IPS-20b (cell line): ENCODE results near the gene EIF4E3.

Source experiments
- H3K27ac ChIP-seq: one replicate; pipeline ENCODE4 v1.5.1; 2013; ENCODE audit warnings: low read length
- H3K27me3 ChIP-seq: 2 replicates; pipeline ENCODE4 v1.6.1; 2013; ENCODE audit warnings: mild to moderate bottlenecking, low read length, inconsistent platforms; ENCODE audit not compliant: insufficient read depth
- H3K36me3 ChIP-seq: 2 replicates; pipeline ENCODE4 v1.6.1; 2013; ENCODE audit warnings: low read depth, mild to moderate bottlenecking, inconsistent platforms, low read length, moderate library complexity; ENCODE audit not compliant: insufficient read depth
- H3K4me1 ChIP-seq: 2 replicates; pipeline ENCODE4 v1.6.1; 2013; ENCODE audit warnings: mild to moderate bottlenecking, control low read depth, inconsistent platforms, low read length, moderate library complexity; ENCODE audit not compliant: insufficient read depth
- H3K4me3 ChIP-seq: 2 replicates; pipeline ENCODE4 v1.5.1; 2013; ENCODE audit warnings: mild to moderate bottlenecking, low read length, inconsistent platforms
- H3K9ac ChIP-seq: 2 replicates; pipeline ENCODE4 v1.6.1; 2013; ENCODE audit warnings: low read depth, mild to moderate bottlenecking, inconsistent platforms, low read length, moderate library complexity
- H3K9me3 ChIP-seq: 2 replicates; pipeline ENCODE4 v1.6.1; 2013; ENCODE audit warnings: mild to moderate bottlenecking, low read depth, low read length, inconsistent platforms; ENCODE audit not compliant: insufficient read depth

Gene EIF4E3

DNA sequence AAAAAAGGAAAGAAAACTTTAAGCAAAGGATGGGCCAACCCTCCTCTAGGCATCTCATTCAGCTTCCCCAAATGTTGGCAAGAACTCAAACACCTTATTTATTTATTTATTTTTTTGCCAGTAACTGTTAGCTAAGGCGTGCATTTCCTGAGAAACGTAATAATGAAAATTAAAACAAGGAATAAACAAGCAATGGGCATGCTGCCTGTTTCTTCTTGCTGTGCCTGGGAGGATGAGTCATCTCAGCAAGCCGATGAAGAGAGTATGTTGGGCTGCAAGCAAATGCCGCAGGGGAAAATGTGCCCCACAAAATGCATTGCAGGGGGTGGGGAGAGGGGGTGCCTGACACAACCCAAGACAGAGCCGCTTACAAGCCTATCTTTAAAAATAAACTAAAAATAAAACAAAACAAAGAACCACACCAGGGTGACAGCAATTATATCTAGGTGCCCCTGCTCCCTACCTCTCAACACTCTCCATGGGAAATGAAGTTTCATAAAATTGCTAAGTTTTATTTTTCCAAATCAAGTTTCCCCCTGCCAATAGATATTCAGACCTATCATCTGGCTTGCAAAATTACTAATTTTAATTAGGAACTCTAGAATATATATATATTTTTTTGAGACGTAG lies 40.3 kb downstream of the EIF4E3 start:
- Histone ChIP-seq H3K4me1 (peaks cover 31% of the 10 kb centered on the region), H3K27me3 (no peaks in the 10 kb centered on the region), H3K9me3 (no peaks in the 10 kb centered on the region), H3K36me3 (no peaks in the 10 kb centered on the region), H3K9ac (no peak overlapping the region), H3K27ac (no peak overlapping the region), H3K4me3 (no peak overlapping the region)

DNA sequence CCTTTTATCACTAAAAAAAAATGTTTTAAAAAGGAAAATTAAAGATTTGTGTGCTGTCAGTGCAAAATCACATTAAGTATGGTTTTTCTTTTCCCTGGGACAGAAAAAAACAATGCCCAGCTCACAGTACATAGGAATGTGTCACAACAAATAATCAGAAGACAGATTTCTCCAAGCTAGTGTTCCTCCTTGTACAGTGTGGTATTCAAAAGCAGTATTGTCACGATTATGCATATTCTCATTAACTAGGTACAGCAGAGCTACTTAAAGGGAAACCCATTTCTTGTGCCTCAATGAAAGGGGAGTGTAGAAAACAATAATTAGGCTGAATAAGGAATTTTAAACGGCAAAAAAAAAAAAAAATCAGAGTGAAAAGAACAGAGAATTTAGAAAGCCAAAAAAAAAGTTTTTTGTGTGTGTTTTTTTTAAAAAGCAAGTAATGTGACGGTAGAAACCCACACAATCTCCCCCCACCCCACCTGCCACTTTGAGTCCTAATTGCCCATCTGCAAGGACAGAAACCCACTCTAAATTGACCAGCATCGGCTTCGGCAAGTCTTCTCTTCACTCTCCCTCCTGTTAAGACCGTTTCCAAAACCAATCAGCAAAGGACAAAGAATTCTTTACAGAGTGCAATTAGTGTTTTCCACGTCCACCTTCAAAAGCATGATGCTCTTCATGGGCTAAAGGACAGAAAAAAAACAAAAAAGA lies 41.0 kb downstream of the EIF4E3 start:
- H3K27ac ChIP-seq, result no peak overlapping the region
- H3K4me1 ChIP-seq, result peaks cover 27% of the 10 kb centered on the region
- no peaks in the 10 kb centered on the region for H3K9me3 ChIP-seq

DNA sequence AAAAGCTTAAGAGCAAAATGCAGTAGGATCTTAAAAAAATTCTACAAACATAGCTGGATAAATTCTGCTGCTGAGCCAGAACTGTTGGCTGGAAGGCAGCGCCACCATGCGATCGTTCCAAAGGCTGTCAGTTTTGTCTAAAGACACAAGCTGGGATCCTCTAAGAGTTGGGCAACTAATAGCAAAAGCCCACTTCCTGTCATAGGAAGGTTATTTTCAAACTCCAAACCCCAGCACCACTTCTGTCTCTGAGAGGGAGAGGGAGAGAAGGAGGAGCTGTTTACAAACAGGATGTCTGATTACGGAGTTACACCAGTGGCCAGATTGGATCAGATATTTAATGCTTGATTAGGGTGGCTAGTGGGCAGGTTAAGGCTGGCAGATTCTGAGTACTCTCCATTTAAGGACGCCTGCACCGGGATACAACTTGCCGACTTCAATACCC lies 44.0 kb downstream of the EIF4E3 start:
- Histone ChIP-seq H3K4me1 (peaks cover 14% of the 10 kb centered on the region), H3K4me3 (no peak overlapping the region)

More for the DNA sequence above, 41.0 kb downstream of the EIF4E3 start:
- Histone ChIP-seq H3K4me3 (no peak overlapping the region), H3K9ac (no peak overlapping the region), H3K27me3 (no peaks in the 10 kb centered on the region), H3K36me3 (no peaks in the 10 kb centered on the region)

DNA sequence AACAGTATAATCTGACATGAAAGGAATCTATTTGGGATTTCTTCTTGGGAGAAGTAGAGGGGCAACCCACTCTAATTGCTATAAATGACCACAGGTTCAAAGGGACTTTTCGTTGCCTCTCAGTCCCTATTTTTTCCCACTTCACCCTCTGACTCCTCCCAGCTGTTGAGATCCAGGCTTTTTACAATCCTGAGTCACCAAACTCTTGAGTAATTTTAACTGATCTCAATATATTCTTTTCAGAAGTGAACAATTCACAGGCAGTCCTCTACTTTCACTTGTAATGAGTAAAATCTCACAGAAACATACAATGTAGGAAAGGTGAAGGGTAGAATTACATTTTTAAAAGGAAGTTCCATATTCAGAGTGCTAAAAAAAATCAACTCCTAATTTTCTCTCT lies 44.6 kb downstream of the EIF4E3 start:
- Histone ChIP-seq H3K27ac (no peak overlapping the region), H3K4me3 (no peak overlapping the region), H3K9ac (no peak overlapping the region), H3K36me3 (no peaks in the 10 kb centered on the region), H3K9me3 (no peaks in the 10 kb centered on the region), H3K4me1 (peaks cover 14% of the 10 kb centered on the region), H3K27me3 (no peaks in the 10 kb centered on the region)

More for the DNA sequence above, 44.0 kb downstream of the EIF4E3 start:
- no peak overlapping the region for H3K9ac ChIP-seq
- no peak overlapping the region for H3K27ac ChIP-seq
- no peaks in the 10 kb centered on the region for H3K9me3 ChIP-seq
- H3K36me3 ChIP-seq, result no peaks in the 10 kb centered on the region
- H3K27me3 ChIP-seq, result no peaks in the 10 kb centered on the region

DNA sequence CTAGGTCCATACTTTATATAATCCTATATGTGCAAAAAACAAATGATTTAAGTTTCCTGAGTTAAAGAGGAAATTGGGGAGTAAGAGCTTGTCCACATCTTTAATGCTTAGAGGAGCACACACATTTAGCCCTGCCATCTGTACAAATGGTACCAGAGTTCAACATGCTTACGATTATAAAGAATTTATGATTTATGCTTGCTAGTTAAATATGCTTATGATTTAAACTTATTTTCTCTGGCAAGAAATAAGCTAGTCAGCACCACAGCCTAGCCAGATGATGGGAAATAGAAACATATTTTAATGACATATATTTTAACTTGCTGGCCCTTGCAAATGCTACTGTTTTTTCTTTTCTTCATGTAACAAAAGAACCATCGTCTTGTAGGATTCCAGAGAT lies 48.3 kb downstream of the EIF4E3 start:
- Histone ChIP-seq H3K9ac (no peak overlapping the region), H3K36me3 (no peaks in the 10 kb centered on the region), H3K9me3 (no peaks in the 10 kb centered on the region), H3K27ac (no peak overlapping the region), H3K4me3 (no peak overlapping the region), H3K4me1 (peaks cover 14% of the 10 kb centered on the region; the same call in 1 of the 2 replicates), H3K27me3 (no peaks in the 10 kb centered on the region)

GRCh38 chr3:71673486-71673885 lies 51.7 kb downstream of the EIF4E3 start:
- Histone ChIP-seq H3K27ac (no peak overlapping the region), H3K9ac (no peak overlapping the region), H3K36me3 (no peaks in the 10 kb centered on the region), H3K27me3 (no peaks in the 10 kb centered on the region), H3K4me1 (peaks cover 20% of the 10 kb centered on the region; the same call in 1 of the 2 replicates), H3K9me3 (no peaks in the 10 kb centered on the region), H3K4me3 (no peak overlapping the region)

GRCh38 chr3:71672807-71673206 lies 52.4 kb downstream of the EIF4E3 start:
- no peak overlapping the region for H3K9ac ChIP-seq
- H3K9me3 ChIP-seq, result no peaks in the 10 kb centered on the region
- no peak overlapping the region; the same call in 1 of the 2 replicates for H3K4me3 ChIP-seq
- H3K36me3 ChIP-seq, result no peaks in the 10 kb centered on the region
- peaks cover 20% of the 10 kb centered on the region; the same call in 1 of the 2 replicates for H3K4me1 ChIP-seq
- no peaks in the 10 kb centered on the region for H3K27me3 ChIP-seq
- no peak overlapping the region for H3K27ac ChIP-seq

DNA sequence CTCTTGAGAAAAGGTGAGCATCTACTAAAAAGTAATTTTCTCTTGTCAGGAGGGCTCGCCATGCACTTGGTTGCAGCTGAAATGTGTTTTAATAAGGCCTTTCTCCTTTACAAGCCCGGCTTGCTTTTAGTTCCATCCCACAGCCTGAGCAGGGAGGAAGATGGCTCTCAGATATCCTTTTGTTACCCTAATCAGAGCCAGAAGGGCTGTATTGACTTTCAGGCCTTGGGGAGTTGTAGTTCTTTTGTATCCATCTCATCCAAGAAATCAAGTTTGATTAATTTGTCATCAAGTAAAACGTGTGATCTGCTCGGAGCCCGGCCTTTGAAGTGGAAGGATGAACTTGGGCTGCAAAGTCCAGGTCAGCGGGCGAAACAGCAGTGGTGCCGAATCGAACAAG lies 52.9 kb downstream of the EIF4E3 start:
- Histone ChIP-seq H3K9ac (0 out of 2 replicates have a peak overlapping the region, but pooled peaks have one; percentile 41), H3K4me3 (peak overlapping the region; percentile 20; the same call in 1 of the 2 replicates), H3K9me3 (no peaks in the 10 kb centered on the region), H3K27ac (no peak overlapping the region), H3K4me1 (peaks cover 19% of the 10 kb centered on the region; the same call in 1 of the 2 replicates), H3K36me3 (no peaks in the 10 kb centered on the region), H3K27me3 (no peaks in the 10 kb centered on the region)

GRCh38 chr3:71671216-71671845 lies 53.9 kb downstream of the EIF4E3 start:
- Histone ChIP-seq H3K9ac (no peak overlapping the region), H3K27ac (no peak overlapping the region), H3K27me3 (no peaks in the 10 kb centered on the region), H3K4me3 (no peak overlapping the region), H3K36me3 (no peaks in the 10 kb centered on the region), H3K4me1 (peaks cover 15% of the 10 kb centered on the region; the same call in 1 of the 2 replicates), H3K9me3 (no peaks in the 10 kb centered on the region)

DNA sequence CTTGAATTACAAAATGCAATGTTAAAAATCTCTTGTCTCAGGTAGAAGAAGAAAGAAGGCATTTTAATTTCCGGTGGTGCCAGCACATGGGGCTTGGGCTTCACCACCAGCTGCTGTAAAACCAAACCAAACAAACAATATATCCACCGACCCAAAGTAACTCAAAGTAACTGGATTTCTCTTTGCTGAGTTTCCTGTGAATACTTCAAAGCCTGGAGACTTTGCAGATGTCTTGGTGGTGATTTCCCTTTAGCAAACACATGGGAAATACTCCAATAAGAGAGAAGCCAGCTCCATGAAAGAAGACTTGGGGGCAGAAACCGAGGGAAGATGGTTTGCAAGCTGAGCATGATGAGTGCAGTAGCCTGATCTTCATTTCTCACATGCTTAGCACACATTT lies 62.6 kb downstream of the EIF4E3 start:
- Histone ChIP-seq H3K36me3 (no peaks in the 10 kb centered on the region), H3K27ac (no peak overlapping the region), H3K4me1 (no peaks in the 10 kb centered on the region), H3K9me3 (no peaks in the 10 kb centered on the region), H3K4me3 (no peak overlapping the region), H3K27me3 (no peaks in the 10 kb centered on the region), H3K9ac (no peak overlapping the region)

- H3K27ac ChIP-seq, result no peak overlapping the region
- H3K27me3 ChIP-seq, result no peaks in the 10 kb centered on the region
- no peak overlapping the region for H3K9ac ChIP-seq
- H3K9me3 ChIP-seq, result no peaks in the 10 kb centered on the region
- H3K4me1 ChIP-seq, result no peaks in the 10 kb centered on the region
- no peaks in the 10 kb centered on the region for H3K36me3 ChIP-seq
- H3K4me3 ChIP-seq, result no peak overlapping the region
These were observed 63.1 kb downstream of the EIF4E3 start for GRCh38 chr3:71662056-71662455.
